Hematopoietic multipotent progenitor cell treated with erythropoietin and hydrocortisone succinate and interleukin-3 and kit ligand, for 6 days (in vitro differentiated cells): ENCODE measurements around the gene ATRNL1.

Experiments used
- DNase-seq: peaks from one replicate; pipeline ENCODE4 v3.0.0-alpha.2; 2015

The ATRNL1 gene, protein sequence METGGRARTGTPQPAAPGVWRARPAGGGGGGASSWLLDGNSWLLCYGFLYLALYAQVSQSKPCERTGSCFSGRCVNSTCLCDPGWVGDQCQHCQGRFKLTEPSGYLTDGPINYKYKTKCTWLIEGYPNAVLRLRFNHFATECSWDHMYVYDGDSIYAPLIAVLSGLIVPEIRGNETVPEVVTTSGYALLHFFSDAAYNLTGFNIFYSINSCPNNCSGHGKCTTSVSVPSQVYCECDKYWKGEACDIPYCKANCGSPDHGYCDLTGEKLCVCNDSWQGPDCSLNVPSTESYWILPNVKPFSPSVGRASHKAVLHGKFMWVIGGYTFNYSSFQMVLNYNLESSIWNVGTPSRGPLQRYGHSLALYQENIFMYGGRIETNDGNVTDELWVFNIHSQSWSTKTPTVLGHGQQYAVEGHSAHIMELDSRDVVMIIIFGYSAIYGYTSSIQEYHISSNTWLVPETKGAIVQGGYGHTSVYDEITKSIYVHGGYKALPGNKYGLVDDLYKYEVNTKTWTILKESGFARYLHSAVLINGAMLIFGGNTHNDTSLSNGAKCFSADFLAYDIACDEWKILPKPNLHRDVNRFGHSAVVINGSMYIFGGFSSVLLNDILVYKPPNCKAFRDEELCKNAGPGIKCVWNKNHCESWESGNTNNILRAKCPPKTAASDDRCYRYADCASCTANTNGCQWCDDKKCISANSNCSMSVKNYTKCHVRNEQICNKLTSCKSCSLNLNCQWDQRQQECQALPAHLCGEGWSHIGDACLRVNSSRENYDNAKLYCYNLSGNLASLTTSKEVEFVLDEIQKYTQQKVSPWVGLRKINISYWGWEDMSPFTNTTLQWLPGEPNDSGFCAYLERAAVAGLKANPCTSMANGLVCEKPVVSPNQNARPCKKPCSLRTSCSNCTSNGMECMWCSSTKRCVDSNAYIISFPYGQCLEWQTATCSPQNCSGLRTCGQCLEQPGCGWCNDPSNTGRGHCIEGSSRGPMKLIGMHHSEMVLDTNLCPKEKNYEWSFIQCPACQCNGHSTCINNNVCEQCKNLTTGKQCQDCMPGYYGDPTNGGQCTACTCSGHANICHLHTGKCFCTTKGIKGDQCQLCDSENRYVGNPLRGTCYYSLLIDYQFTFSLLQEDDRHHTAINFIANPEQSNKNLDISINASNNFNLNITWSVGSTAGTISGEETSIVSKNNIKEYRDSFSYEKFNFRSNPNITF (N-terminal part only)

DNA sequence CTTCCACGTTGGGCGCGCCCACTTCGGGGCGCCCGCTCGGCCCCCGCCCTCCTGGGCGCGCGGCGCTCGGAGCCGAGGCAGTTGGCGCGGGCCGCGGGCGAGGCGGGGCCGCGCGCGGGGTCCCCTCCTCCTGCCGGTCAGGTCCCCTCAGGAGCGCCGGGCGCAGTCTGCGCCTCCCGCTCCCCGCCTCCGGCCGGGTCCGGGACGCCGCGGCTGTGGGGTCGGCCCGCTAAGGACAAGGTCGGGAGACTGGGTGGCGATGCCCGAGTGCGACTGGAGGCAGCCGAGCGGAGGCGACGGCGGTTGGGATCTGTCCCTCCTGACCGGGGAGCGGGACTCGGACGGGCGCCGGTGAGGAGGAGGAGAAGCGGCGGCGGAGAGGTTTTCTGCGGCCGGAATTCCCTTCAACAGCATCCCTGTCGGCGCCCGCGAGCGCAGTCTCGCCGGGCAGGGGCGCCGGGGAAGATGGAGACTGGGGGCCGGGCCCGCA lies at the start of gene ATRNL1:
TSS of gene ATRNL1 (plus strand) at position 80 of the 490 bp plus-strand sequence. CDS start at position 466, 386 bp downstream.
- DNase-seq: peak; percentile 14

DNA sequence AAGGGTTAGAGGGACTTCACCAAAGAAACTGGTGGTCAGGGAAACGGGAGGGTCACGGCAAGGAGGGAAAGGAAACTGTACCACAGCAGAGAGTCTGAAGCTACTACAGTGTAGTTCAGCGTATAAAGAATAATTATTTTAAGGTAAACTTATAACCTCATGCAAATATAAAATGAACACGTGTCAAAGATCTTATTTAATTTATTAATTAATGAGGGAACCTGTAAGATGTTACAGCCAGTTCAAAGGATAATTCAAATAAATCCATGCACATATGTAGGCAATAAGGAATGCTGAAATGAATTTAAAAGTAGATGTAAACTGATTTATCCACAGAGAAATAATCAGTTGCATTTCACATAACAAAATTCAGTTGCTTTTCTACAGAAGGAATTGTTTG lies 49.4 kb upstream of the ATRNL1 start:
- DNase-seq: no peak

DNA sequence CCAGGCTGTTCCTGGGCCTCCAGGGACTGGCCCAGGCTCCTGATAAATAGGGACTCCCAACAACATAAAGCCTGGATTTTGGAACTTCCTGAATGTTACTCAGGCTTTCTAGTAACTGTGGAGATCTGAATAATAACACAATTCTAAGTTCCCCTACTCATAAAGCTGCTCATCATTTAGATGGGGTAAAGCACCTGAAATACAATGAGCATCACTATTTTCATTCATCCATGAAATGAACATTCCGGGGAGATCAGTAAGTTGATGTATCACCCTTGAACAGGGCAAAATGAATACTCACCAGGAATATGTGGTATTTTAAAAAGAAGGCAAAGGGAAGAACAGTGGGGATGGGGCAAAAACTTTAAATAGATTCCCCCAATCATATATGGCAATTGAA lies 48.3 kb upstream of the ATRNL1 start:
- DNase-seq: no peak

DNA sequence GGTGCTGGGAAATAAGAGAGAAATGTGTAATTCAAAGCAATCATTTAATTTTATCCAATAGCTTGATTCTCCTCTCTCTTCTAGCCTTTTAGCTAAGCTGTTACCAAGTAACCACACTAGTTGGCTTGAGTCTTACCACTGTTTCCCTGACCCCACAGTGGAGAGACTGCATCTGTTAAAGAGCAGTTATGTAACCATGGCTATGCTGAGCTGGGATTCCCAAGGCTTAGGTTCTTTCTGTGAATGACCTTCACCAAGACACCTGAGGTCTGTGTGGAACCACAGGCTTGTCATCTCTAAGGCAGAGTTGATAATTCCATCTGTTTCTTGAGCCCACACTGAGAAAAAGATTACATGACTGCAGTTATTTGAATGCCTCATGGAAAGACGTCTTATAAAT lies 47.7 kb upstream of the ATRNL1 start:
- DNase-seq: no peak

DNA sequence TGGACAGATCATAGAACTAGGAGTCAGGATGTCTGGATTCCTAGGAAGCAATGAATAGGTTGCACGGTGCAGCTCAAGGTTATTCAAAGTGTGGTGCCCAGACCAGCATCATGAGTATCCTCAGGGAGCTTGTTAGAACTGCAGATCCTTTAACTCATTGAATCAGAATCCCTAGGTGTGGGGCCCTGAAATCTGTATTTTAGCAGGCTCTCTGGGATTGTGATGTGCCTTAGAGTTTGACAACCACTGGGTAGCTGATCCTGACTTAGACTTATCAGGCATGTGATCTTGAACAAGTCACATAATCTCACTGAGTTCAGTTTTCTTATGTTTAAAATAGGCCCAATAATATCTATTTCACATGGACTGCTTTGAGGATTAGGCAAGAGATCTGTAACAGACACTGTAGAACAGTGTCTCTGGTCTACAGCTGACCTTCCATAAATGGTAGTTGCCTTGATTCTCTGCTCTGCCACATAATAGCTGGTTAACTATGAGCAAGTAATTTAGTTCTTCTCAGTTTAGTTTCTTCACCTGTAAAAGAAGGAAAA lies 46.4 kb upstream of the ATRNL1 start:
- DNase-seq: no peak

DNA sequence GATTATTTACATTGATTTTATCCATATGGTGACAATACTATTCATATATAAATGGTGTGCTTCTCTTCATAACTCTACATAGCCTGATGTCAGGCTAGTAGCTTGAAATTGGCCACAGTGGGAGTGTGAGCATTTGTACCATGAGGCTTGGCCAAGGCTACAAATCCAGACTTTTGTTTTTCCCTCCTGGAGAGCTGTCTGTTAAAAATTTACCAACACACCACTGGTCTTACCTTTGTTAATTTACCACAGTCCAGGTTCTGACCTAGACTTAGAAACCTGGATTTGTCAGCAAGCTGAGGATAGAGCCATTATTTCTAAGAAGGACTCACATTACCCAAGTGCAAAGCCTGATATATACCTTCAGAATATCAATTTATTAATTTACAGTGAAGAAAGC lies 45.5 kb upstream of the ATRNL1 start:
- no peak for DNase-seq

DNA sequence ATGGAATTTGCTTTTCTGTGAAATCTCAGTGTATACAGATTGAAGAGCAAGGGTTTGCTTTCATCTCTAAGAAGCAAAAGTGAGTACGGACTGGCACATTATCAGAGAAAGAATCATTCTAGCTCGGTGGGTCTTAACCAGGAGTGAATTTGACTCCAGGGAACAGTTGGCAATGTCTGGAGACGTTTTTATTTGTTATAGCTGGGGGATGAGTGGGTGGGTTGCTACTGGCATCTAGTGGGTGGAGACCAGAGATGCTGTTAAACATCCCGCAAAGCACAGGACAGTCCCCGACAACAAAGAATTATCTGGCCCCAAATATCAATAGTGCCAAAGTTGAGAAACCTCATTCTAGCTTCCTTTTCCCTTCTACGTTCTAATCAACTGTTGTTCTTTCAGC lies 43.8 kb upstream of the ATRNL1 start:
- no peak for DNase-seq

DNA sequence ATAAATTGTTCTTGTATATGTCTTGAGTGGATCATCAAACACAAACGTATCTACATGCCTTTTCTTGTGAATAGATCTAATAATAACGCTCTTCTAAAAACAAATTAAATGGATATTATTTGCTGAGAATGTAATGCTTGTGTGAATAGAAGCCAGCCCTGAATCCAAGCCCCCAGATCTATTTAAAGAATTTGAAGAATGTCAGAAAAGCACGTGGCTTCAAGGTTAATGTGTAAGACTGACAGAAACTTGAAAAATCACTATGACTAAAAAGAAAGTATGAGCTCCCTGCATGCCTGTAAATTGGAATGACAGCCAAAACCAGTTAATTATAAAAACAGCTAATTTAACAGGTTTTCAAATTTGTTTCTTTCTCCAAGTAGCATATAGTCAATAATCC lies 43.2 kb upstream of the ATRNL1 start:
- DNase-seq: no peak

DNA sequence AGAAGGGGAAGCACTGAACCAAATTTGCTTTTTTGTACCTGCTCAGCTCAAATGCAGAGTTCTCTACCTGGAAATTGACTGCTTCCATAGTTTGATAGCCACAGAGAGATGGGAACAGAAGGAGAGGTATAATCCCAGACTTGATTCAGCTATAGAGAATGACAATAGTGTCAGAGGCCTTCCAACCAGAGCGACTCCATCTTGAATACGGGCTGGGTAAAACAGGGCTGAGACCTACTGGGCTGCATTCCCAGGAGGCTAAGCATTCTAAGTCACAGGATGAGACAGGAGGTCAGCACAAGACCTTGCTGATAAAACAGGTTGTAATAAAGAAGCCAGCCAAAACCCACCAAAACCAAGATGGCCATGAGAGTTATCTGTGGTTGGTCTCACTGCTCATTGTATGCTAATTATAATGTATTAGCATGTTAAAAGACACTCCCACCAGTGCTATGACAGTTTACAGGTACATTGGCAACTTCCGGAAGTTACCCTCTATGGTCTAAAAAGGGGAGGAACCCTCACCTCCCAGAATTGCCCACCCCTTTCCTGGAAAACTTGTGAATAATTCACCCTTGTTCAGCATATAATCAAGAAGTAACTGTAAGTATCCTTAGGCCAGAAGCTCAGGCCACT lies 42.7 kb upstream of the ATRNL1 start:
- DNase-seq: no peak

DNA sequence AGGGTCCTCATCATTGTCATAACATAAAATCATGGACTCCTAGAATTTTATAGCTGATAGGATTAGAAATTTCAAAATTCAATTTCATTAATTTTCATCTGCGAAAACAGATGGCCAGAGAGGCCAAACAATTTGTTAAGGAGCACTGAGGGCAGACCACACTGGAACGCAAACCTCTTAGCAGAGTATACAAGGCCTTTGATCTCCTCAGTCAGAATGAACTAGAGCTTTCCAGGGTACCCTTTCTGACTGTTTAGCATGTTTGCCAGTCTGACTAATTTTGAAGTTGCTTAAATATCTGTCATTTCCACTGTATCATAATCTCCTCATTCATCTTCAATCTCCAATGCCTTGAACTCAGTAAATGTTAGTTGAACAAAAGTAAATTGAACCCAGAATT lies 41.9 kb upstream of the ATRNL1 start:
- DNase-seq: no peak

DNA sequence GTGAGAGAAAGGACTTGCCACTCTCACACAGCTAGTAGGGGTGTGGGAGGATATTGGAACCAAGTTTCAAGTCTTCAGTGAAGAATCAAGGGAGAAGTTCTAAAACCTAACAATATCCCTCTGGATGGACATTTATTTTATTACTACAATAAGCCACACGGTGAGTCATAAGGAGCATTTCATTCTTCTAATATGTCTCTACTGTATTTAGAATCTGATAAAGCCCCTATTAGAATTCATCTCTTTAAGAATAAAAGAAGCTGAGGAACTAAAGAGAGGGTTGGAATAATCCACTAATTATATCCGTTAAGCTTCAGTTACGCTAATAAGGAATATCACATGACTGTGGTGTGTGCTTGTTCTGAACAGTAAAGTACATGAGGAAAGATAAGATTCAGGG lies 40.9 kb upstream of the ATRNL1 start:
- DNase-seq: no peak

DNA sequence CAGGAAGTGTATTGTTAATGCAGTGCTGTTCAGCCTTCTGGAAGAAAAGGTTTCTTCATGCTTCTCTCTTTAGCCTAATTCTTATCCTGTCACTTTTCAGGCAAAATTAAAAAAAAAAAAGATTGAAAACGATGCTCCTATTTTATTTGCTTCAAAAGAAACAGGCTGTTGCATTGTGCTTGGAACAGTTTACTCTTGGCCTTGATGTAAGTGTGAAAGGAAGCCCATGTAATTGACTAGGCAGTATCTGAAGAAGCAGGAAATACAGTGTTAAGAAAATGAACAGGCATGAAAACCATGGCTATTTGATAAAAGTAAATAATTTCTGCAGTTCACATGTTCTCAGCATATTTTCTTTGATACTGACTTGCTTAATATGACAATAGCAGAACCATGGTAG lies 40.4 kb upstream of the ATRNL1 start:
- no peak for DNase-seq

DNA sequence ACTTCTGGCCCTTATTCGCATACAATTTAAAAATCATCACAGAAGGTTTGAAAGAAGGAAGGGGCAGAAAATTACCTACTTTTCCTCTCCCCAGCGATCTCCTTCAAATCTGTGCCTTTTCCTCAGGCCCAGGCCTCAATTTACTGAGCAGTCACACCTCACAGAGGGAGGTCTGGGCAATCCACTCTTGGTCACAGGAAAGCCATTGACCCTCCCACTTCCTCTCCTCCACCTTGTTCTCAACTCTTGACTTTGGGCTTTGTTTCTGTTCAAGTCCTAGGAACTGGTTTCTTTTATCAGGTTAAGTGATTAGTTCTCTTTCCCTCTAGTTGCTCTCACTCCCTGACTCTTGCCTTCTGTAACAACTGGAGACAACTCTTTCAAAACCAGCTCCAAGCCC lies 37.0 kb upstream of the ATRNL1 start:
- no peak for DNase-seq

DNA sequence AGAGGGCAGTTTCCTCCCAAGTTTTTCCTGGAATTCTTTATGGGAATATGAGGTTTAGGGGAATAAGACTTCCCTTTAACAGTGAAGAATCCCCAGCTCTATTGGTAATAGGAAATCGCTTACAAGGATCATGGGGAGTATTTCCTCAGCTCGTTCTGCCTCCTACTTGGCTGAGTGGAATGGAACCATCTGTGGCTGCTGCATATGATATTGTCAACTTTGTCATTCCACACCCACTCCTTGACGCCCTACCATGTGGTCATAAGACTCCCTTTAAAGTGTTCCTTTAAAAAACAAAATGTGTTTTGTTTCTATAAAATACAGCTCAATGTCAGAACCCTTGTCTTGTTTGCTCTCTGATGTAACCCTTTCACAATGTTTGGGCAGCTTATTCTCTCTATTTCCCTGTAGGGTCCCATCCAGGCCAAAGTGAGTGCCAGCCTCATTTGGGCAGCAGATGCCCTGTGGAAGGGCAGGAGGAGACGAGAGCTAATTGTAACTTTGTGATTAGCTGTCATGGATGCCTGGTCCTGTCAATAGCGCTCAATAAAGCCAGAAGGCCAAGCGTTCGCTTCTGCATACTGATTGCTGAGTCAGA lies 33.8 kb upstream of the ATRNL1 start:
- DNase-seq: no peak

DNA sequence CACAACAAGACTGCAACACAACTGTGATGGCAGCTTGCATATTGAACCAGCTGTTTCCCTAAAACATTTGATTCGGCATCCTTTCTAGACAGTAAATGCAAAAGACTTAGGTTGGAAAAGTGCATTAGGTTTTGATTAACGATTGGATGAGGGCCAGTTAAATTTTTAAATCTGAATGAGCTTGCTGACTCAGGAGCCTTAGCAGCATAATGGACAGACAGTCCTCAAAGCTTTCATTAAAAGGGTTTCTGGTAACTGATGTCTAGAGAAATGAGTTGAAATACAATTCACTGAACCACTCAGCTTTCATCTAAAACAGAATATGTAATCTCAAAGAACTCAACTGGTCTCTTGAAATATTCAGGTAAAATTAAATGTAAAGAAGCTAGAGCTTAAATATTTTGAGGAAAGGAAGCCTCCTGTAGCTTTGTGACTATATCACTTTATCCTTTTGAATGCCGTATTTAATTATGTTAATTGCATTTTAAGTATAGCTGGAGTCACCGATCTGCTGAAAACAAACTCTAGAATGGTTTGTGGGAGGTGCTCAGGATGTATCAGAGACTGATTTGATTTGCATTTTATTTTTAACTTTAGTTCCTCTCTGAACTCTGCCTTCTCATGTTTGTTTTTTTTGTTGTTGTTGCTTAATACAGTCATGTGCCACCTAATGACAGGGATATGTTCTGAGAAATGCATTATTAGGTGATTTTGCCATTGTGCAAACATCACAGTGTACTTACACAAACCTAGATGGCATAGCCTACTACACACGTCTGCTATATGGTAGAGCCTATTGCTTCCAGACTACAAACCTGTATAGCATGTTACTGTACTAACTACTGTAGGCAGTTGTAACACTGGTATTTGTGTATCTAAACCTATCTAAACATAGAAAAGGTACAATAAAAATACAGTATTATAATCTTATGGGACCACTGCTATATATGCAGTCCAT lies 29.2 kb upstream of the ATRNL1 start:
- no peak for DNase-seq

DNA sequence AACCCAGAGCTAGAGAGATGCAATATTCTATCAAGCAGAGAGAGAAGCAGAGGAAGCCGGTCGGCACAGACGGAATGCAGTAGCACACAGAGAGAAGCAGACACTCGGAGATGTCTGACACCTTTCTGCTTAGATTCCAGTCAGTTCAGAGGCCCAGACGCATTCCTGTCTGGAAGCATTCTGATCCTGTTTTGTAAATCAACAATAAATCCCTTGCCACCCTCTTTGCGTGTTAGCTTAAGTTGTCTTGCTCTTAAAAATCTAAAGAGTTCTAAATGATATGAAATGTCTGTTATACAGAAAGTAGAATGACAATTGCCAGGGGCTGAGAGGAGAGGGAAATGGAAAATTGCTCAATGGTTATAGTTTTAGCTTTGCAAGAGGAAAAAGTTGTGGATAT lies 27.4 kb upstream of the ATRNL1 start:
- no peak for DNase-seq

DNA sequence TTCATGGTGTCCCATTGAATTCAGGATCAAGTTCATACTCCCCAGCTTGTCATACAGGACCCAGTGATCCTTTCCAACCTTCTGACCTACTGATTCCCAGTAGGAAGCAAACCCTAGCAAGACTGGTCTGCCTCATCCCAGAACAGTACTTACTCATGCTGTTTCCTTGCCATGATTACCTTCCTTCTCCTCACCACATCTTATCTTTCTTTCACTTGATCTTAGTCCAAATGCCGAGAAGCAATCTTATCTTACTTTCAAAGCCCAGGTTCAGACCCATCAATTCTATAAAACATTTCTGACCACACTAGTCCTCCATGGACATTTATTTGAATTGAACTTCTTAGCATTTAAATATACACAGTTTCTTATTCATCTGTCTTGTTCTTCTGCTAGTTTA lies 26.6 kb upstream of the ATRNL1 start:
- no peak for DNase-seq

DNA sequence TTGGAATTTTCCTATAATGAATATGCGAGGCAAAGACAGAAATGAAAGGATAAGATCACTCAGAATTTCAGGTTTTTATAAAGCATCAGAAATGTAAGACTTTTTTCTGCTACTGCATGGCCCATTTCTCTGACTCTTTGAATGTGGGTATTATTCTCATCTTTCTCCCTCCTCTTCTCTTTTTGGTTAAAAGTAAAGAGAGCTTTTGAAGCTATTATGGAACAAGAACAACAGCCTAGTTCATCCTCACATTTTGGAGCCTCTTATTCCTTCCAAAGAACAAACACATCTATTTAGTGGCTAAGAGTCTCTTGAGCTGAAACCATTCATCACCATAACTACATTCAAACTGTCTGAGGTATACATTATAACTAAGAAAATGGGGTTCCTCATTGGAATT lies 19.4 kb upstream of the ATRNL1 start:
- no peak for DNase-seq

DNA sequence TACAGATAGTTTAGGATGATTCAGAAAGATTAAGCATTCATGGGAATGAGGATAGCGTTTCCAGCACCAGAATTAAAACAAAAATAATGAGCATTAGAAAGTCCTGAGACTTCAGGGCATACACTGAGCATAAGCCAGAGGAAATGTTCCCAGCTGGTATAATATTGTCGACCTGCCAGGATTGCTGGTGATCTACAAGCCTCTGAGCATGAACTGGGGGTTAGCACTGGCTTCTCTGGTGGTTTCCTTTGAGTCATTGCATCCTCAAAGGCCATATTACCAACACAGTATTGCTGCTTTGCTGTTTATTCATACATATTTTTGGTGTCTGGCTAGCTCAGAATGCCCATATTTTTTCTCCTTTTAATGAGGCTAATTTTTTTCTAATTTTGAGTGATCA lies 10.7 kb upstream of the ATRNL1 start:
- DNase-seq: no peak

DNA sequence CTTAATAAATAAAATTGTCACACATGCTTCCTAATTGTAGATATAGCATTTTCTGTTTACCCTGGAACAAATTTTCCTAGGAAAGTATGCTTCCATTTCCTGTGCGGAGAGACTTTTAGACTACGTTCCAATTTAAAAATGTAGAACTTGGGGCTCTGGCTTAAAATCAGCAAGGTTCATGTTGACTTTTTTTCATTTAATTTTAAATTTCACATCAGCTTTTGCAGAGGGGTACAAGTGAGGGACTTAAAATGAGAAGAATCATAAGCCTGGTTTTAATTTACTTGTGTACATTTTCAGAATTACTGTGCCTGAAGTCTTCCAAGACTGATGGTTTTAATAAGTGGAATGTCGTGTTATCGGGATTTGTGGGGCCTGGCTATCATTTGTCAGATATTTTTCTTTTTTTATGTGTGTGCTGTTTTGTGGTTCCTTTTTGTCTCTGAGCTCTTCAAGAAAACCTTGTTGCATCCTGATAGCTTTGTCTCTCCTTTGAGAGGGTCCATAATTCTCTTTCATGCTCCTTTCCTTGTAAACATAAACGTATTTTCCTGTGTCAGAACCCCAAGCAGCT lies 8.8 kb upstream of the ATRNL1 start:
- no peak for DNase-seq

DNA sequence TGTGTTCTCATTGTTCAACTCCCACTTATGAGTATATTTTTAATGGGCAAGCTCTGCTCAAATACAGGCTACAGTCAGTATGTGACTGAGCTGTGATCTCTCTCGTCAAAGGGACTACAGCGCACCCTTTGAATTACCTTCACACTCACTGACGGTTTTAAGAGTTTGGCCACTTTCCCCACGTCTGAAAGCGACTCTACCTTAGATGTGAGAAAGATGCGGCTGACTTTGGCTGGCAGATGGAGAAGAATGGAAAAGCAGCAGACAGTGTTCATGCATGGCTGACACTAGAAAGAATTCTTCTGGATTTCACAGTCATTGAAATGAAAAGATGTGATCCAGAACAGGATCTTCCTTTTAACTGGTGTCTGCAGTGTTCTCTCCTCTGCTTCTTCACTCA lies 2.0 kb upstream of the ATRNL1 start:
- DNase-seq: no peak
